HepG2 (cell line): ENCODE data around the gene PRKCD. TPM values are rescaled to one million over a fixed set of nuclear protein-coding genes. Genes with fewer than 3 reads are reported as not detected.

ENCODE experiments used
- ATAC-seq: fragments of 200-7000 bp; cut with Tn5 transposase; 3 replicates; pipeline ENCODE4 v1.9.1; 2020; ENCODE audit warnings: mild to moderate bottlenecking, moderate library complexity
- BruUV-seq: library from RNA; stranded (reverse); fragments of 400-500 nt; replicated peaks from 2 replicates; lab custom pipeline; 2021; lab: Mats Ljungman, UMichigan
- CTCF ChIA-PET: fragments of 300-600 bp; formaldehyde crosslinking; extraction: SDS; loops from one replicate; lab custom pipeline; 2021; ENCODE audit warnings: low total read pairs, inconsistent platforms, low intra/inter-chr PET ratio; lab: Yijun Ruan, JAX
- POLR2A ChIA-PET: fragments of 350-600 bp; sonication (Branson Sonifier 250); formaldehyde crosslinking; loops from one replicate; lab custom pipeline; 2020; ENCODE audit warnings: antibody characterized with exemption, inconsistent platforms; lab: Yijun Ruan, JAX
- DNase-seq: peaks from one replicate; pipeline ENCODE4 v3.0.0-alpha.2; 2015; ENCODE audit warnings: low spot score
- FAIRE-seq: peaks from 3 replicates; lab custom pipeline; 2011; peaks lifted over from hg19 to GRCh38; lab: Jason Lieb, UNC
- H2AFZ ChIP-seq: one replicate; pipeline ENCODE4 v1.6.1; 2011; ENCODE audit warnings: low read length, inconsistent platforms
- H3K27ac ChIP-seq: fragments of 300-600 bp; 3 replicates; pipeline ENCODE4 v1.8.0; 2011; ENCODE audit warnings: mixed run types, mild to moderate bottlenecking, mixed read lengths, low read length, inconsistent platforms; ENCODE audit not compliant: insufficient read depth; ENCODE audit errors: extremely low read length
- H3K27me3 ChIP-seq, 2 experiments: fragments of 200-600 bp in 1 of 2; 2 replicates in 1 of 2; 3 replicates in 1 of 2; pipeline versions ENCODE4 v1.6.0 to v1.8.0; 2011; ENCODE audit warnings: low read length in 2 of 2, mild to moderate bottlenecking in 2 of 2, moderate library complexity in 2 of 2, inconsistent platforms in 1 of 2; ENCODE audit not compliant: insufficient read depth in 2 of 2, control insufficient read depth in 1 of 2
- H3K36me3 ChIP-seq, 2 experiments: fragments of 200-600 bp in 1 of 2; replicated peaks in 1 of 2; 2 replicates in 1 of 2; 3 replicates in 1 of 2; pipeline versions ENCODE4 v1.5.1 to v1.8.0; 2011; ENCODE audit warnings: low read length in 2 of 2, inconsistent platforms in 1 of 2; ENCODE audit not compliant: insufficient read depth in 2 of 2, control insufficient read depth in 1 of 2
- H3K4me1 ChIP-seq: 2 replicates; pipeline ENCODE4 v1.5.1; 2012; ENCODE audit warnings: low read length, inconsistent platforms; ENCODE audit not compliant: insufficient read depth
- H3K4me2 ChIP-seq: 2 replicates; pipeline ENCODE4 v1.6.0; 2011; ENCODE audit warnings: low read depth, low read length, inconsistent platforms
- H3K4me3 ChIP-seq, 3 experiments: fragments of 200-600 bp in 1 of 3; sonication (generic), shearing (Covaris generic) in 1 of 3; replicated peaks in 1 of 3; 2 replicates each; pipeline ENCODE4 v1.5.1; 2011 to 2016; ENCODE audit warnings: low read length in 3 of 3, inconsistent platforms in 2 of 3, low read depth in 2 of 3, mild to moderate bottlenecking in 2 of 3, control low read depth in 1 of 3, mixed read lengths in 1 of 3; ENCODE audit not compliant: insufficient read depth in 1 of 3
- H3K79me2 ChIP-seq: one replicate; pipeline ENCODE4 v1.6.1; 2011; ENCODE audit warnings: low read length, inconsistent platforms; ENCODE audit not compliant: insufficient read depth
- H3K9ac ChIP-seq: 2 replicates; pipeline ENCODE4 v1.6.0; 2011; ENCODE audit warnings: mild to moderate bottlenecking, low read depth, low read length, inconsistent platforms; ENCODE audit not compliant: insufficient read depth
- H3K9me3 ChIP-seq: 2 replicates; pipeline ENCODE4 v1.5.1; 2012; ENCODE audit warnings: mild to moderate bottlenecking, low read length
- H4K20me1 ChIP-seq: 2 replicates; pipeline ENCODE4 v1.6.0; 2011; ENCODE audit warnings: inconsistent platforms, mild to moderate bottlenecking, low read length, moderate library complexity; ENCODE audit not compliant: insufficient read depth
- HNF4A ChIP-seq: sonication (generic); formaldehyde crosslinking; IDR thresholded peaks from 2 replicates; pipeline ENCODE4 v1.4.0; 2020; ENCODE audit warnings: missing genetic modification reagents
- NCOR1 ChIP-seq: fragments of 200-600 bp; sonication (generic); IDR thresholded peaks from 2 replicates; pipeline ENCODE4 v1.7.0; 2017; ENCODE audit warnings: antibody characterized with exemption, low read length, borderline replicate concordance
- NFYB ChIP-seq: sonication (generic); formaldehyde crosslinking; IDR thresholded peaks from 2 replicates; pipeline ENCODE4 v1.4.0; 2020; ENCODE audit warnings: missing genetic modification reagents
- RBM22 ChIP-seq: fragments of 200-400 bp; formaldehyde crosslinking; optimal IDR thresholded peaks from 2 replicates; pipeline ENCODE3; 2017; ENCODE audit warnings: mild to moderate bottlenecking, low read length, moderate library complexity
- SOX6 ChIP-seq, 2 experiments: fragments of 450-650 bp in 1 of 2; sonication (generic) in 1 of 2; formaldehyde crosslinking in 1 of 2; IDR thresholded peaks; 2 replicates each; pipeline versions ENCODE4 v1.4.0 to v1.6.1; 2017 to 2020; ENCODE audit warnings: antibody characterized with exemption in 1 of 2, mild to moderate bottlenecking in 1 of 2, missing genetic modification reagents in 1 of 2
- SRF ChIP-seq: IDR thresholded peaks from 2 replicates; pipeline ENCODE4 v1.6.1; 2011; ENCODE audit warnings: mild to moderate bottlenecking, low read depth, low read length, moderate library complexity
- ZNF264 ChIP-seq: sonication (generic); formaldehyde crosslinking; IDR thresholded peaks from 2 replicates; pipeline ENCODE4 v1.4.0; 2020; ENCODE audit warnings: missing genetic modification reagents
- WGBS: methylation state at CpG from one replicate; pipeline ENCODE4 v1.1.6; 2017; ENCODE audit warnings: low lambda C conversion rate; 5-methylcytosine and 5-hydroxymethylcytosine counted together
- in situ Hi-C: cut with HindIII; loops from 2 replicates; pipeline ENCODE4 v1.10.0; 2017; ENCODE audit warnings: low pct_unique_long_range_greater_than_20kb; ENCODE audit not compliant: extremely low pct_ligation_motif_present
- intact Hi-C: fragments of 100-400 bp; cut with micrococcal nuclease; formaldehyde crosslinking; loops from one replicate; pipeline ENCODE4 v1.10.0; 2022; ENCODE audit not compliant: unreplicated experiment
- polyA plus RNA-seq, 8 experiments: library from polyadenylated mRNA; depleted of rRNA in 3 of 8; stranded (reverse) in 7 of 8; unstranded in 1 of 8; fragments of >200 nt; fragmentation: Illumina TruSeq in 4 of 8; extraction: Trizol in 4 of 8; gene quantifications; 2 replicates each; pipeline versions ENCODE4 v1.2.1 to v1.2.3, GENCODE V29; 2011 to 2016; ENCODE audit warnings: low read depth in 4 of 8, missing spikeins in 1 of 8, mixed read lengths in 1 of 8; ENCODE audit not compliant: insufficient read depth in 1 of 8
- total RNA-seq, 5 experiments: library from RNA; depleted of rRNA; stranded (reverse); fragments of >200 nt; fragmentation: Illumina TruSeq; extraction: Trizol; gene quantifications; 2 replicates each; pipeline ENCODE4 v1.2.3, GENCODE V29; 2016; ENCODE audit warnings: low read depth in 1 of 5
- TF ChIP-seq, protein P1 (sequence below): sonication (generic); formaldehyde crosslinking; IDR thresholded peaks from 2 replicates; pipeline ENCODE4 v1.4.0; 2020; ENCODE audit warnings: missing genetic modification reagents, mild to moderate bottlenecking, borderline replicate concordance
- TF ChIP-seq, protein P2 (sequence below): sonication (generic); formaldehyde crosslinking; conservative IDR thresholded peaks from 2 replicates; pipeline ENCODE4 v1.4.0; 2020; ENCODE audit warnings: mild to moderate bottlenecking, missing genetic modification reagents, moderate library complexity
- TF ChIP-seq, protein P3 (sequence below): sonication (generic); formaldehyde crosslinking; IDR thresholded peaks from 2 replicates; pipeline ENCODE4 v1.5.0; 2020; ENCODE audit warnings: missing genetic modification reagents

The PRKCD gene
- total and polyA plus RNA-seq, 2 of the 13 experiments (the other 11 are each of a cell fraction or from before 2014, with no cell fraction given) = 1.6 to 40.7 TPM

DNA sequence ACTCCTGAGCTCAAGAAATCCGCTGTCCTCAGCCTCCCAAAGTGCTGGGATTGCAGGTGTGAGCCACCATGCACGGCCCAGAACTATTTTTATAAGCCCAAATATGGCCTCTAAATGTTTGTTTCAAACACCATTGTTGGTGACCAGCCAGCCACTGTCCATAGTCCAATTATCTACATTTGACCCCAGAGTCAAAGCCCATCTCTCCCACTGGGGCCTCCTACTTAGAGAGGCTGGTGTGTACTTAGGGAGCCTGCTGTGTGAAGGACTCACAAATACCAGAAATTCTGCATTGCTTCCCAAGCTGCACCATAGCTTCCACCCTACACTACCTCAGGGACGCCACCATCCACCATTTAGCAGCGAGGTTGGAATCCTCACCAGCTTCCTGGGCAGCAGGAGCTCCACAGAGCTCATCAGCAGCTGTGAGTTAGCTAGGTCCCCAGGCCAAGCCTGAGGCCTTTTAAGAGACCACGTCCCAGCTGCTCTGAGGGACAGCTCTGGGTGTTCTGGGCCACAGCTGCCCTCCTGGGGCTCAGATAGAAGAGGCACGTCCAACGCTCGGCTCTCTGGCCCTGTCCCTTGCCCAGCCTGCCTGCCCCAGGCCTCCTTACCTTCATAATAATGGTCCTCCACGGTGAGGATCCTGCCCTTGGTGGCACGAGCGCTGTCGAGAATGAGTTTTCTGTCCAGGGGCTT, 65.3 kb downstream of the PRKCD start:
- intact Hi-C loops = no loop called here
- no peaks in the 10 kb centered on the region for H3K27me3 ChIP-seq

More for the DNA sequence above, 65.3 kb downstream of the PRKCD start:
- Histone ChIP-seq H3K79me2 (no peaks in the 10 kb centered on the region), H4K20me1 (0 out of 2 replicates have a peak, but pooled peaks cover 3% of the 10 kb centered on the region), H3K9ac (no peak overlapping the region), H3K36me3 (peaks cover 45 to 74% of the 10 kb centered on the region in 2 experiments), H3K4me1 (peaks cover 56% of the 10 kb centered on the region), H3K9me3 (no peaks in the 10 kb centered on the region), H3K4me2 (no peak overlapping the region), H2AFZ (no peak overlapping the region), H3K27ac (peak overlapping the region; percentile 53), H3K4me3 (no peak overlapping the region)
- no peak for ATAC-seq
- no peak for FAIRE-seq
- in situ Hi-C loops = no loop called here
- ChIA-PET CTCF (no interaction called here), POLR2A (no interaction called here)
- 80% methylated on average over 2 of the region's 12 CpGs for WGBS
- TF ChIP-seq NFYB (CRISPR knock-in tag) (no peak), SRF (0 out of 2 replicates have a peak, but pooled peaks have one; percentile 23), HNF4A (CRISPR knock-in tag) (peak; percentile 54), ZNF264 (CRISPR knock-in tag) (no peak), RBM22 (peak; percentile 29), NCOR1 (peak; percentile 49; the same call in 1 of the 2 replicates), SOX6 (IDR thresholded peaks at IDR 0.05) (no peak), SOX6 (CRISPR knock-in tag; IDR thresholded peaks at IDR 0.05) (0 out of 2 replicates have a peak, but pooled peaks have one; percentile 13)
- TF ChIP-seq, protein P1, sequence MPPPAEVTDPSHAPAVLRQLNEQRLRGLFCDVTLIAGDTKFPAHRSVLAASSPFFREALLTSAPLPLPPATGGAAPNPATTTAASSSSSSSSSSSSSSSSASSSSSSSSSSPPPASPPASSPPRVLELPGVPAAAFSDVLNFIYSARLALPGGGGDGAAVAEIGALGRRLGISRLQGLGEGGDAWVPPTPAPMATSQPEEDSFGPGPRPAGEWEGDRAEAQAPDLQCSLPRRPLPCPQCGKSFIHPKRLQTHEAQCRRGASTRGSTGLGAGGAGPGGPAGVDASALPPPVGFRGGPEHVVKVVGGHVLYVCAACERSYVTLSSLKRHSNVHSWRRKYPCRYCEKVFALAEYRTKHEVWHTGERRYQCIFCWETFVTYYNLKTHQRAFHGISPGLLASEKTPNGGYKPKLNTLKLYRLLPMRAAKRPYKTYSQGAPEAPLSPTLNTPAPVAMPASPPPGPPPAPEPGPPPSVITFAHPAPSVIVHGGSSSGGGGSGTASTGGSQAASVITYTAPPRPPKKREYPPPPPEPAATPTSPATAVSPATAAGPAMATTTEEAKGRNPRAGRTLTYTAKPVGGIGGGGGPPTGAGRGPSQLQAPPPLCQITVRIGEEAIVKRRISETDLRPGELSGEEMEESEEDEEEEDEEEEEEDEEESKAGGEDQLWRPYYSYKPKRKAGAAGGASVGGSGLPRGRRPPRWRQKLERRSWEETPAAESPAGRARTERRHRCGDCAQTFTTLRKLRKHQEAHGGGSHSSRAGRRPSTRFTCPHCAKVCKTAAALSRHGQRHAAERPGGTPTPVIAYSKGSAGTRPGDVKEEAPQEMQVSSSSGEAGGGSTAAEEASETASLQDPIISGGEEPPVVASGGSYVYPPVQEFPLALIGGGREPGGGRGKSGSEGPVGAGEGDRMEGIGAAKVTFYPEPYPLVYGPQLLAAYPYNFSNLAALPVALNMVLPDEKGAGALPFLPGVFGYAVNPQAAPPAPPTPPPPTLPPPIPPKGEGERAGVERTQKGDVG (CRISPR knock-in tag) = no peak
- TF ChIP-seq, protein P2, sequence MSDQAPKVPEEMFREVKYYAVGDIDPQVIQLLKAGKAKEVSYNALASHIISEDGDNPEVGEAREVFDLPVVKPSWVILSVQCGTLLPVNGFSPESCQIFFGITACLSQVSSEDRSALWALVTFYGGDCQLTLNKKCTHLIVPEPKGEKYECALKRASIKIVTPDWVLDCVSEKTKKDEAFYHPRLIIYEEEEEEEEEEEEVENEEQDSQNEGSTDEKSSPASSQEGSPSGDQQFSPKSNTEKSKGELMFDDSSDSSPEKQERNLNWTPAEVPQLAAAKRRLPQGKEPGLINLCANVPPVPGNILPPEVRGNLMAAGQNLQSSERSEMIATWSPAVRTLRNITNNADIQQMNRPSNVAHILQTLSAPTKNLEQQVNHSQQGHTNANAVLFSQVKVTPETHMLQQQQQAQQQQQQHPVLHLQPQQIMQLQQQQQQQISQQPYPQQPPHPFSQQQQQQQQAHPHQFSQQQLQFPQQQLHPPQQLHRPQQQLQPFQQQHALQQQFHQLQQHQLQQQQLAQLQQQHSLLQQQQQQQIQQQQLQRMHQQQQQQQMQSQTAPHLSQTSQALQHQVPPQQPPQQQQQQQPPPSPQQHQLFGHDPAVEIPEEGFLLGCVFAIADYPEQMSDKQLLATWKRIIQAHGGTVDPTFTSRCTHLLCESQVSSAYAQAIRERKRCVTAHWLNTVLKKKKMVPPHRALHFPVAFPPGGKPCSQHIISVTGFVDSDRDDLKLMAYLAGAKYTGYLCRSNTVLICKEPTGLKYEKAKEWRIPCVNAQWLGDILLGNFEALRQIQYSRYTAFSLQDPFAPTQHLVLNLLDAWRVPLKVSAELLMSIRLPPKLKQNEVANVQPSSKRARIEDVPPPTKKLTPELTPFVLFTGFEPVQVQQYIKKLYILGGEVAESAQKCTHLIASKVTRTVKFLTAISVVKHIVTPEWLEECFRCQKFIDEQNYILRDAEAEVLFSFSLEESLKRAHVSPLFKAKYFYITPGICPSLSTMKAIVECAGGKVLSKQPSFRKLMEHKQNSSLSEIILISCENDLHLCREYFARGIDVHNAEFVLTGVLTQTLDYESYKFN (CRISPR knock-in tag) = 0 out of 2 replicates have a peak, but pooled peaks have one; percentile 14
- TF ChIP-seq, protein P3, sequence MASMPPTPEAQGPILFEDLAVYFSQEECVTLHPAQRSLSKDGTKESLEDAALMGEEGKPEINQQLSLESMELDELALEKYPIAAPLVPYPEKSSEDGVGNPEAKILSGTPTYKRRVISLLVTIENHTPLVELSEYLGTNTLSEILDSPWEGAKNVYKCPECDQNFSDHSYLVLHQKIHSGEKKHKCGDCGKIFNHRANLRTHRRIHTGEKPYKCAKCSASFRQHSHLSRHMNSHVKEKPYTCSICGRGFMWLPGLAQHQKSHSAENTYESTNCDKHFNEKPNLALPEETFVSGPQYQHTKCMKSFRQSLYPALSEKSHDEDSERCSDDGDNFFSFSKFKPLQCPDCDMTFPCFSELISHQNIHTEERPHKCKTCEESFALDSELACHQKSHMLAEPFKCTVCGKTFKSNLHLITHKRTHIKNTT = no peak
- peak; percentile 21 for DNase-seq
- BruUV-seq = no TSS peak
